Smooth muscle cell (in vitro differentiated cells): ENCODE data around the gene RBM25. TPM values are rescaled to one million over a fixed set of nuclear protein-coding genes. Genes with fewer than 3 reads are reported as not detected.

Experiments used
- DNase-seq: peaks from one replicate; lab custom pipeline; 2025; ENCODE audit not compliant: unreplicated experiment; lab: John Stamatoyannopoulos, UW
- H2AFZ ChIP-seq: fragments of 200-600 bp; sonication (generic); 2 replicates; pipeline ENCODE4 v1.6.0; 2016; ENCODE audit warnings: antibody characterized with exemption, low read depth, mild to moderate bottlenecking
- H3F3A ChIP-seq: fragments of 200-600 bp; sonication (generic); 2 replicates; pipeline ENCODE4 v1.6.0; 2017; ENCODE audit warnings: antibody characterized with exemption, low read depth
- H3K27ac ChIP-seq: fragments of 200-600 bp; sonication (generic); 2 replicates; pipeline ENCODE4 v1.5.1; 2016; ENCODE audit warnings: low read depth, mild to moderate bottlenecking
- H3K27me3 ChIP-seq: fragments of 200-600 bp; sonication (generic); 2 replicates; pipeline ENCODE4 v1.6.1; 2016; ENCODE audit warnings: low read depth, mild to moderate bottlenecking
- H3K36me3 ChIP-seq: fragments of 200-600 bp; sonication (generic); 2 replicates; pipeline ENCODE4 v1.5.1; 2016; ENCODE audit warnings: low read depth
- H3K4me1 ChIP-seq: fragments of 200-600 bp; sonication (generic); 2 replicates; pipeline ENCODE4 v1.5.1; 2016; ENCODE audit warnings: low read depth
- H3K4me2 ChIP-seq: fragments of 200-600 bp; sonication (generic); 2 replicates; pipeline ENCODE4 v1.6.0; 2016; ENCODE audit warnings: mild to moderate bottlenecking
- H3K4me3 ChIP-seq: fragments of 200-600 bp; sonication (generic); 2 replicates; pipeline ENCODE4 v1.5.1; 2016; ENCODE audit warnings: mild to moderate bottlenecking
- H3K79me2 ChIP-seq: fragments of 200-600 bp; sonication (generic); 2 replicates; pipeline ENCODE4 v1.6.0; 2016; ENCODE audit warnings: low read depth, mild to moderate bottlenecking
- H3K9ac ChIP-seq: fragments of 200-600 bp; sonication (generic); 2 replicates; pipeline ENCODE4 v1.6.0; 2016; ENCODE audit warnings: low read depth
- H3K9me3 ChIP-seq: fragments of 200-600 bp; sonication (generic); replicated peaks from 2 replicates; pipeline ENCODE4 v1.5.1; 2016; ENCODE audit warnings: low read depth
- H4K20me1 ChIP-seq: fragments of 200-600 bp; sonication (generic); 2 replicates; pipeline ENCODE4 v1.6.0; 2016; ENCODE audit warnings: low read depth
- CTCF ChIP-seq: fragments of 200-600 bp; sonication (generic); IDR thresholded peaks from 2 replicates; pipeline ENCODE4 v1.5.1; 2017; ENCODE audit warnings: borderline replicate concordance, mild to moderate bottlenecking, antibody characterized with exemption; ENCODE audit not compliant: insufficient read depth, poor library complexity, severe bottlenecking
- WGBS: methylation state at CpG from one replicate; pipeline ENCODE4 v1.1.7; 2016; ENCODE audit warnings: low lambda C conversion rate; 5-methylcytosine and 5-hydroxymethylcytosine counted together
- polyA plus RNA-seq: library from polyadenylated mRNA; unstranded; fragments of >200 nt; fragmentation: Nextera tagmentation; extraction: Ambion mirVana; gene quantifications from 2 replicates; pipeline ENCODE4 v1.2.1, GENCODE V29; 2016
- total RNA-seq: library from RNA; depleted of rRNA; stranded (reverse); fragments of >200 nt; gene quantifications from 2 replicates; pipeline ENCODE4 v1.2.3, GENCODE V29; 2014

Gene RBM25
- total and polyA plus RNA-seq, 2 experiments from 2014 or later = 42.0 to 76.0 TPM

GRCh38 chr14:73145371-73145770, 87.0 kb downstream of the RBM25 start:
- no peak overlapping the region for H3K9ac ChIP-seq
- no peak for TF ChIP-seq CTCF
- WGBS = 88% methylated on average over 3 of the region's 3 CpGs
- no peaks in the 10 kb centered on the region for H3K9me3 ChIP-seq
- DNase-seq = no peak
- H3K4me3 ChIP-seq = no peak overlapping the region
- H3K36me3 ChIP-seq = no peaks in the 10 kb centered on the region
- no peak overlapping the region for H3K27ac ChIP-seq
- peaks cover 89% of the 10 kb centered on the region for H4K20me1 ChIP-seq
- no peak overlapping the region for H3K4me2 ChIP-seq
- H3K4me1 ChIP-seq = peaks cover 20% of the 10 kb centered on the region
- H2AFZ ChIP-seq = no peak overlapping the region
- H3K27me3 ChIP-seq = no peaks in the 10 kb centered on the region
- peaks cover 60% of the 10 kb centered on the region for H3K79me2 ChIP-seq
- peaks cover 11% of the 10 kb centered on the region for H3F3A ChIP-seq

DNA sequence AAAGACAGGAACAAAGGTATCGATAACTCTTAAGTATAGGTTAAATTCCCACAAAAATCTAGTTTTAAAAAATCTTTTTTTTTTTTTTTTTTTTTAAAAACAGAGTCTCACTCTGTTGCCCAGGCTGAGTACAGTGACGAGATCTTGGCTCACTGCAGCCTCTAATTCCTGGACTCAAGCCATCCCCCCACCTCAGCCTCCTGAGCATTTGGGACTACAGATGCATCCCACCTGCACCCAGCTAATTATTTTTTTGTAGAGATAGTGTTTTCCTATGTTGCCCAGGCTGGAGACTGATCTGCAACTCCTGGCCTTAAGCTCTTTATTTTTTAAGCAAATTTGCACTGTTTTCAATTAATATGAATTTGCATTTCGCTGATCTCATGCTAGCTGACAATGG, 87.8 kb downstream of the RBM25 start:
- no peak for TF ChIP-seq CTCF
- H3K27ac ChIP-seq = no peak overlapping the region
- peaks cover 82% of the 10 kb centered on the region for H4K20me1 ChIP-seq
- H3K27me3 ChIP-seq = no peaks in the 10 kb centered on the region
- H3F3A ChIP-seq = peaks cover 11% of the 10 kb centered on the region
- WGBS = 96% methylated on average over 3 of the region's 3 CpGs
- H3K4me3 ChIP-seq = no peak overlapping the region
- H3K4me1 ChIP-seq = peaks cover 20% of the 10 kb centered on the region
- DNase-seq = no peak
- H2AFZ ChIP-seq = no peak overlapping the region
- H3K4me2 ChIP-seq = no peak overlapping the region
- H3K9me3 ChIP-seq = no peaks in the 10 kb centered on the region
- H3K79me2 ChIP-seq = peaks cover 53% of the 10 kb centered on the region
- H3K36me3 ChIP-seq = no peaks in the 10 kb centered on the region
- H3K9ac ChIP-seq = no peak overlapping the region

DNA sequence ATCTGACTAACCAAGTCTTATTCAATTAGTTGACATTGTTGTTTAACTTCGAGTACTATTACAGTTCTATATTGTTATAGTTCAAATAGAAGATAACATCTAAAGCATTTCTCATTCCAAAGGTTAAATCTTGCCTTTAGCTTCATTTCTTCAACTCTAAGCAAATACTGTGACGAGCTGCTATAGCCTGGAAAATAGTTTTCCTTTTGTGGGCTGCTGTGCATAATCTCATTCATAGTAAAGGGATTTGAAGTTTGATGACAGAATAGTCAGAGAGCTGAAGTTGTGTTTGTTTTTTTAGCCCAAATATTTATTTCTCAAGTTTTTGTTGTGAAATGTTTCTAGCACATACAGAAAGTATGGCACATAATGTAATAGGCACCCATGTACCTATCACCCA, 91.4 kb downstream of the RBM25 start:
- DNase-seq = no peak
- H2AFZ ChIP-seq = no peak overlapping the region
- peak overlapping the region; percentile 51 for H3K27ac ChIP-seq
- no peak overlapping the region for H3K9ac ChIP-seq
- no peaks in the 10 kb centered on the region for H3K9me3 ChIP-seq
- H3K4me1 ChIP-seq = peaks cover 4% of the 10 kb centered on the region
- H3K27me3 ChIP-seq = no peaks in the 10 kb centered on the region
- TF ChIP-seq CTCF = no peak
- H4K20me1 ChIP-seq = peaks cover 58% of the 10 kb centered on the region
- 75% methylated on average over 2 of the region's 2 CpGs for WGBS
- H3K79me2 ChIP-seq = peaks cover 20% of the 10 kb centered on the region
- H3K4me3 ChIP-seq = no peak overlapping the region
- H3K4me2 ChIP-seq = peak overlapping the region; percentile 19
- peaks cover 11% of the 10 kb centered on the region for H3F3A ChIP-seq
- H3K36me3 ChIP-seq = no peaks in the 10 kb centered on the region

- no peaks in the 10 kb centered on the region for H3K4me1 ChIP-seq
- no peak for TF ChIP-seq CTCF
- no peaks in the 10 kb centered on the region for H3K27me3 ChIP-seq
- DNase-seq = no peak
- no peaks in the 10 kb centered on the region for H3K79me2 ChIP-seq
- no peak overlapping the region for H3K4me3 ChIP-seq
- H3K9me3 ChIP-seq = no peaks in the 10 kb centered on the region
- no peak overlapping the region for H3K4me2 ChIP-seq
- no peaks in the 10 kb centered on the region for H3F3A ChIP-seq
- no peak overlapping the region for H2AFZ ChIP-seq
- no peak overlapping the region for H3K9ac ChIP-seq
- no peaks in the 10 kb centered on the region for H3K36me3 ChIP-seq
- no peak overlapping the region for H3K27ac ChIP-seq
- H4K20me1 ChIP-seq = peaks cover 29% of the 10 kb centered on the region
These were observed 94.9 kb downstream of the RBM25 start for GRCh38 chr14:73153272-73153671.
